HepG2 (cell line): ENCODE measurements around the gene COG1. TPM values are rescaled to one million over a fixed set of nuclear protein-coding genes. Genes with fewer than 3 reads are reported as not detected.

Experiments
- E2F1 ChIP-seq: sonication (generic); formaldehyde crosslinking; IDR thresholded peaks from 2 replicates; pipeline ENCODE4 v1.5.0; 2020; ENCODE audit warnings: missing genetic modification reagents
- HMGXB3 ChIP-seq: sonication (generic); formaldehyde crosslinking; IDR thresholded peaks from 2 replicates; pipeline ENCODE4 v1.4.0; 2020; ENCODE audit warnings: missing genetic modification reagents, borderline replicate concordance
- HNF4G ChIP-seq, 2 experiments: sonication (generic) in 1 of 2; formaldehyde crosslinking in 1 of 2; IDR thresholded peaks; 2 replicates each; pipeline versions ENCODE4 v1.4.0 to v1.6.1; 2011 to 2020; ENCODE audit warnings: borderline replicate concordance in 2 of 2, low read depth in 2 of 2, mild to moderate bottlenecking in 2 of 2, low read length in 1 of 2, missing genetic modification reagents in 1 of 2, moderate library complexity in 1 of 2
- MAFK ChIP-seq, 2 experiments: IDR thresholded peaks in 1 of 2; conservative IDR thresholded peaks in 1 of 2; 2 replicates each; pipeline ENCODE4 v1.6.1; 2011; ENCODE audit warnings: improper control_type of control experiment in 2 of 2, low read length in 2 of 2
- MEF2D ChIP-seq: sonication (generic); formaldehyde crosslinking; IDR thresholded peaks from 2 replicates; pipeline ENCODE4 v1.5.1; 2020; ENCODE audit warnings: mild to moderate bottlenecking, missing genetic modification reagents
- NCOA2 ChIP-seq: sonication (generic); formaldehyde crosslinking; IDR thresholded peaks from 2 replicates; pipeline ENCODE4 v1.8.0; 2022; ENCODE audit warnings: inconsistent platforms
- NR2F6 ChIP-seq, 2 experiments: IDR thresholded peaks; 2 replicates each; pipeline ENCODE4 v1.6.1; 2016; ENCODE audit warnings: antibody characterized with exemption in 1 of 2, mild to moderate bottlenecking in 1 of 2
- THAP7 ChIP-seq: sonication (generic); formaldehyde crosslinking; IDR thresholded peaks from 2 replicates; pipeline ENCODE4 v1.8.1; 2023; ENCODE audit warnings: mild to moderate bottlenecking, missing genetic modification reagents
- ZMYM2 ChIP-seq: sonication (generic); formaldehyde crosslinking; IDR thresholded peaks from 2 replicates; pipeline ENCODE4 v1.8.0; 2022; ENCODE audit warnings: mild to moderate bottlenecking, missing genetic modification reagents
- ZNF503 ChIP-seq: sonication (generic); formaldehyde crosslinking; IDR thresholded peaks from 2 replicates; pipeline ENCODE4 v1.4.0; 2020; ENCODE audit warnings: missing genetic modification reagents
- ZNF513 ChIP-seq: sonication (generic); formaldehyde crosslinking; conservative IDR thresholded peaks from 2 replicates; pipeline ENCODE4 v1.5.0; 2020; ENCODE audit warnings: missing genetic modification reagents
- ZNF672 ChIP-seq: sonication (generic); formaldehyde crosslinking; IDR thresholded peaks from 2 replicates; pipeline ENCODE4 v1.8.1; 2022; ENCODE audit warnings: missing genetic modification reagents
- polyA plus RNA-seq, 8 experiments: library from polyadenylated mRNA; depleted of rRNA in 3 of 8; stranded (reverse) in 7 of 8; unstranded in 1 of 8; fragments of >200 nt; fragmentation: Illumina TruSeq in 4 of 8; extraction: Trizol in 4 of 8; gene quantifications; 2 replicates each; pipeline versions ENCODE4 v1.2.1 to v1.2.3, GENCODE V29; 2011 to 2016; ENCODE audit warnings: low read depth in 4 of 8, missing spikeins in 1 of 8, mixed read lengths in 1 of 8; ENCODE audit not compliant: insufficient read depth in 1 of 8
- total RNA-seq, 5 experiments: library from RNA; depleted of rRNA; stranded (reverse); fragments of >200 nt; fragmentation: Illumina TruSeq; extraction: Trizol; gene quantifications; 2 replicates each; pipeline ENCODE4 v1.2.3, GENCODE V29; 2016; ENCODE audit warnings: low read depth in 1 of 5
- TF ChIP-seq, protein P1 (sequence below): IDR thresholded peaks from 2 replicates; pipeline ENCODE4 v1.4.0; 2020; ENCODE audit warnings: mild to moderate bottlenecking, missing genetic modification reagents

COG1 gene
- total and polyA plus RNA-seq, 2 of the 13 experiments (the other 11 are each of a cell fraction or from before 2014, with no cell fraction given), result 36.6 to 39.7 TPM

GRCh38 chr17:73203135-73203787, 10.4 kb downstream of the COG1 start (continued):
- peak; percentile 73; the same call in 1 of the 2 replicates for TF ChIP-seq ZNF503 (CRISPR knock-in tag)
- TF ChIP-seq HMGXB3, result 0 out of 2 replicates have a peak, but pooled peaks have one; percentile 13
- TF ChIP-seq THAP7 (CRISPR knock-in tag), result 0 out of 2 replicates have a peak, but pooled peaks have one; percentile 45
- no peak for TF ChIP-seq ZNF513 (CRISPR knock-in tag)
- TF ChIP-seq MAFK (conservative IDR thresholded peaks at IDR 0.05 in 1 of 2, IDR thresholded peaks at IDR 0.05 in 1 of 2; ENCODE audit: low read length in 2 of 2), result no peak
- TF ChIP-seq NCOA2 (CRISPR knock-in tag), result peak; percentile 70
- TF ChIP-seq, protein P1, sequence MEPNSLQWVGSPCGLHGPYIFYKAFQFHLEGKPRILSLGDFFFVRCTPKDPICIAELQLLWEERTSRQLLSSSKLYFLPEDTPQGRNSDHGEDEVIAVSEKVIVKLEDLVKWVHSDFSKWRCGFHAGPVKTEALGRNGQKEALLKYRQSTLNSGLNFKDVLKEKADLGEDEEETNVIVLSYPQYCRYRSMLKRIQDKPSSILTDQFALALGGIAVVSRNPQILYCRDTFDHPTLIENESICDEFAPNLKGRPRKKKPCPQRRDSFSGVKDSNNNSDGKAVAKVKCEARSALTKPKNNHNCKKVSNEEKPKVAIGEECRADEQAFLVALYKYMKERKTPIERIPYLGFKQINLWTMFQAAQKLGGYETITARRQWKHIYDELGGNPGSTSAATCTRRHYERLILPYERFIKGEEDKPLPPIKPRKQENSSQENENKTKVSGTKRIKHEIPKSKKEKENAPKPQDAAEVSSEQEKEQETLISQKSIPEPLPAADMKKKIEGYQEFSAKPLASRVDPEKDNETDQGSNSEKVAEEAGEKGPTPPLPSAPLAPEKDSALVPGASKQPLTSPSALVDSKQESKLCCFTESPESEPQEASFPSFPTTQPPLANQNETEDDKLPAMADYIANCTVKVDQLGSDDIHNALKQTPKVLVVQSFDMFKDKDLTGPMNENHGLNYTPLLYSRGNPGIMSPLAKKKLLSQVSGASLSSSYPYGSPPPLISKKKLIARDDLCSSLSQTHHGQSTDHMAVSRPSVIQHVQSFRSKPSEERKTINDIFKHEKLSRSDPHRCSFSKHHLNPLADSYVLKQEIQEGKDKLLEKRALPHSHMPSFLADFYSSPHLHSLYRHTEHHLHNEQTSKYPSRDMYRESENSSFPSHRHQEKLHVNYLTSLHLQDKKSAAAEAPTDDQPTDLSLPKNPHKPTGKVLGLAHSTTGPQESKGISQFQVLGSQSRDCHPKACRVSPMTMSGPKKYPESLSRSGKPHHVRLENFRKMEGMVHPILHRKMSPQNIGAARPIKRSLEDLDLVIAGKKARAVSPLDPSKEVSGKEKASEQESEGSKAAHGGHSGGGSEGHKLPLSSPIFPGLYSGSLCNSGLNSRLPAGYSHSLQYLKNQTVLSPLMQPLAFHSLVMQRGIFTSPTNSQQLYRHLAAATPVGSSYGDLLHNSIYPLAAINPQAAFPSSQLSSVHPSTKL (CRISPR knock-in tag), result peak; percentile 89
- 0 out of 2 replicates have a peak, but pooled peaks have one; percentile 42 for TF ChIP-seq E2F1 (CRISPR knock-in tag)
- TF ChIP-seq MEF2D, result no peak
- peak; percentile 62 for TF ChIP-seq NR2F6 (IDR thresholded peaks at IDR 0.05)
- peak; percentile 76; the same call in 1 of the 2 replicates for TF ChIP-seq NR2F6 (CRISPR knock-in tag; IDR thresholded peaks at IDR 0.05)
- TF ChIP-seq HNF4G (IDR thresholded peaks at IDR 0.05; ENCODE audit: borderline replicate concordance, low read depth, low read length), result peak; percentile 92
- TF ChIP-seq HNF4G (CRISPR knock-in tag; IDR thresholded peaks at IDR 0.05; ENCODE audit: borderline replicate concordance, low read depth), result peak; percentile 54; the same call in 1 of the 2 replicates
- no peak for TF ChIP-seq ZMYM2
- TF ChIP-seq ZNF672, result no peak
